ENCODE results near the gene PRSS33. TPM values are rescaled to one million over a fixed set of nuclear protein-coding genes. Genes with fewer than 3 reads are reported as not detected.
A peak's percentile ranks its signal among the peaks of the same experiment; 100 is the strongest.

PRSS33 gene, protein sequence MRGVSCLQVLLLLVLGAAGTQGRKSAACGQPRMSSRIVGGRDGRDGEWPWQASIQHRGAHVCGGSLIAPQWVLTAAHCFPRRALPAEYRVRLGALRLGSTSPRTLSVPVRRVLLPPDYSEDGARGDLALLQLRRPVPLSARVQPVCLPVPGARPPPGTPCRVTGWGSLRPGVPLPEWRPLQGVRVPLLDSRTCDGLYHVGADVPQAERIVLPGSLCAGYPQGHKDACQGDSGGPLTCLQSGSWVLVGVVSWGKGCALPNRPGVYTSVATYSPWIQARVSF
- total RNA-seq: not detected

- no peak for DNase-seq (ENCODE audit: low spot score in 2 of 2)
- H3K27ac Mint-ChIP-seq: no peak within 1 kb of the TSS
- no peaks in the 10 kb centered on the region for H3K9me3 Mint-ChIP-seq
Measured at GRCh38 chr16:2787406-2787805, at the start of gene PRSS33. Gene PRSS33 (minus strand): TSS chr16:2787560. CDS start chr16:2786547, 1,013 bp downstream.

GRCh38 chr16:2836646-2837508, 49.5 kb upstream of the PRSS33 start:
- H3K9me3 Mint-ChIP-seq: no peaks in the 10 kb centered on the region
- H3K36me3 Mint-ChIP-seq: no peaks in the 10 kb centered on the region
- ATAC-seq: no peak
- no peak overlapping the region for H3K27ac Mint-ChIP-seq
- DNase-seq (ENCODE audit: low spot score in 2 of 2): no peak

More at GRCh38 chr16:2787406-2787805, at the start of gene PRSS33:
- no peaks in the 10 kb centered on the region for H3K36me3 Mint-ChIP-seq
- no peak for ATAC-seq

- no peak for DNase-seq (ENCODE audit: low spot score in 2 of 2)
- ATAC-seq: no peak
- no peaks in the 10 kb centered on the region for H3K9me3 Mint-ChIP-seq
- peak overlapping the region in 1 of 2 donors; percentile 62 for H3K27ac Mint-ChIP-seq
- H3K36me3 Mint-ChIP-seq: no peaks in the 10 kb centered on the region
Measured at GRCh38 chr16:2835638-2836493, 48.5 kb upstream of the PRSS33 start.

- ATAC-seq (no peak), DNase-seq (ENCODE audit: low spot score in 2 of 2) (no peak)
- no peak overlapping the region for H3K27ac Mint-ChIP-seq
- no peaks in the 10 kb centered on the region for H3K9me3 Mint-ChIP-seq
- H3K36me3 Mint-ChIP-seq: no peaks in the 10 kb centered on the region
Measured at GRCh38 chr16:2834968-2835367, 47.6 kb upstream of the PRSS33 start.

- Mint-ChIP-seq H3K36me3 (no peaks in the 10 kb centered on the region), H3K27ac (no peak overlapping the region), H3K9me3 (no peaks in the 10 kb centered on the region)
- DNase-seq (ENCODE audit: low spot score in 2 of 2) (no peak), ATAC-seq (no peak)
Measured at GRCh38 chr16:2833776-2834175, 46.4 kb upstream of the PRSS33 start.

DNA sequence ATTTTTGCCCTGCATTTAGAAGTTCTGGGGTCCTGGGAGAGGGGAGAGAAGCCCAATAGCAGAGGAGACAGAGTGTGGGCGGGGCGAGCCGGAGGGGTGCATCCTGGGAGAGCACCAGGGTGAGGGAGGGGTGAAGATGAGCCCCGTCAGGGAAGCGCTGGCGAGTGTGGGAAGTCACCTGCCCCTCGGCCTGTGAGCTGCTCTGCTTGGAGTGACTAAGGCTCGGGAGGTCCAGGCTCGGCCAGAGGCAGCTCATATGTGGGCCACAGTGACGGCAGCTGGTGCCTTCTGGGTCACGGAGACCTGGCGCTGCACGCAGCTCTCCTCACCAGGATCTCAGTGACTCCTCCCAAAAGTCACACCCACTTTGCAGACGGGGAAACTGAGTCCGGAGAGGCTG, 43.8 kb upstream of the PRSS33 start:
- H3K27ac Mint-ChIP-seq: no peak overlapping the region
- ATAC-seq (no peak), DNase-seq (ENCODE audit: low spot score in 2 of 2) (no peak)
- no peaks in the 10 kb centered on the region for H3K9me3 Mint-ChIP-seq
- H3K36me3 Mint-ChIP-seq: no peaks in the 10 kb centered on the region

GRCh38 chr16:2830355-2830695, 43.0 kb upstream of the PRSS33 start:
- H3K9me3 Mint-ChIP-seq: no peaks in the 10 kb centered on the region
- ATAC-seq (no peak), DNase-seq (ENCODE audit: low spot score in 2 of 2) (no peak)
- no peak overlapping the region for H3K27ac Mint-ChIP-seq
- no peaks in the 10 kb centered on the region for H3K36me3 Mint-ChIP-seq

GRCh38 chr16:2829501-2830354, 42.4 kb upstream of the PRSS33 start, which contains the start of gene ZG16B:
Gene ZG16B (plus strand): TSS chr16:2830303. CDS start chr16:2830442, 139 bp downstream.
- Mint-ChIP-seq H3K36me3 (no peaks in the 10 kb centered on the region), H3K27ac (peak within 1 kb of the TSS in 1 of 2 donors; percentile 40), H3K9me3 (no peaks in the 10 kb centered on the region)
- DNase-seq (ENCODE audit: low spot score in 2 of 2): no peak
- ATAC-seq: no peak

- ATAC-seq (no peak), DNase-seq (ENCODE audit: low spot score in 2 of 2) (no peak)
- H3K27ac Mint-ChIP-seq: peak overlapping the region in 1 of 2 donors; percentile 40
- H3K9me3 Mint-ChIP-seq: no peaks in the 10 kb centered on the region
- H3K36me3 Mint-ChIP-seq: no peaks in the 10 kb centered on the region
Measured at GRCh38 chr16:2828876-2829430, 41.6 kb upstream of the PRSS33 start.

DNA sequence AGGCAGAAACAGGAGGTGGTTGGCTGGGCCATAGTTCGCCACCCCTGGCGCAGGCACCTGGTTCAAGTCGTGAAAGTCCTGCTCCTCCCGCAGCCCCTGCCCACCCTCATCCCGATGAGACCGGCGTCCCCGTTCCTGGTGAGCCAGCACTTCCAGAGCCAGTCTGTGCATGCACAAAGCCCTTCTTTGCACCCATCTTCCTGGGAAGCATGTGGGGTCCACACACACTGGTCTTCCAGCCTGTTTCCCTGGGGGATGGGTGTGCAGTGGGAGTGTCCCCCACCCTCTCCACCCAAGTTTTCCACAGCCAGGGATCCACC, 41.1 kb upstream of the PRSS33 start:
- H3K9me3 Mint-ChIP-seq: no peaks in the 10 kb centered on the region
- DNase-seq (ENCODE audit: low spot score in 2 of 2) (no peak), ATAC-seq (no peak)
- no peak overlapping the region for H3K27ac Mint-ChIP-seq
- no peaks in the 10 kb centered on the region for H3K36me3 Mint-ChIP-seq

- no peaks in the 10 kb centered on the region for H3K9me3 Mint-ChIP-seq
- ATAC-seq (no peak), DNase-seq (ENCODE audit: low spot score in 2 of 2) (no peak)
- peak overlapping the region in 1 of 2 donors; percentile 22 for H3K27ac Mint-ChIP-seq
- H3K36me3 Mint-ChIP-seq: no peaks in the 10 kb centered on the region
Measured at GRCh38 chr16:2827831-2828520, 40.6 kb upstream of the PRSS33 start.

- Mint-ChIP-seq H3K9me3 (no peaks in the 10 kb centered on the region), H3K27ac (peak overlapping the region in 1 of 2 donors; percentile 22), H3K36me3 (no peaks in the 10 kb centered on the region)
- DNase-seq (ENCODE audit: low spot score in 2 of 2): peak in 1 of 2 donors; percentile 21
- no peak for ATAC-seq
Measured at GRCh38 chr16:2827374-2827791, 40.0 kb upstream of the PRSS33 start.

- no peak overlapping the region for H3K27ac Mint-ChIP-seq
- no peaks in the 10 kb centered on the region for H3K36me3 Mint-ChIP-seq
- ATAC-seq: no peak
- H3K9me3 Mint-ChIP-seq: no peaks in the 10 kb centered on the region
- peak in 1 of 2 donors; percentile 41 for DNase-seq (ENCODE audit: low spot score in 2 of 2)
Measured at GRCh38 chr16:2826591-2827373, 39.4 kb upstream of the PRSS33 start.

GRCh38 chr16:2825906-2826305, 38.5 kb upstream of the PRSS33 start:
- DNase-seq (ENCODE audit: low spot score in 2 of 2) (peak in 1 of 2 donors; percentile 37), ATAC-seq (no peak)
- no peak overlapping the region for H3K27ac Mint-ChIP-seq
- H3K9me3 Mint-ChIP-seq: no peaks in the 10 kb centered on the region
- H3K36me3 Mint-ChIP-seq: no peaks in the 10 kb centered on the region
